Memory B cell (primary cell): ENCODE results near the gene MAPT.

ENCODE experiments used
- ATAC-seq: fragments of 150-1000 bp; cut with Tn5 transposase; 2 replicates; pipeline ENCODE4 v1.10.0; 2021; ENCODE audit warnings: low read depth, mild to moderate bottlenecking, moderate library complexity
- DNase-seq, 2 donors: peaks; one replicate each; pipeline ENCODE4 v3.0.0; 2022; ENCODE audit warnings: low spot score in 2 of 2
- H3K27ac Mint-ChIP-seq: one replicate; pipeline ENCODE4 v1.8.0; 2022; ENCODE audit warnings: mild to moderate bottlenecking, moderate library complexity, mixed read lengths
- H3K27me3 Mint-ChIP-seq: one replicate; pipeline ENCODE4 v1.8.0; 2022; ENCODE audit warnings: mixed read lengths
- H3K36me3 Mint-ChIP-seq: one replicate; pipeline ENCODE4 v1.8.0; 2022; ENCODE audit warnings: mild to moderate bottlenecking, mixed read lengths
- H3K4me1 Mint-ChIP-seq: one replicate; pipeline ENCODE4 v1.8.0; 2022; ENCODE audit warnings: mixed read lengths
- H3K4me3 Mint-ChIP-seq: one replicate; pipeline ENCODE4 v1.8.0; 2022; ENCODE audit warnings: mild to moderate bottlenecking, moderate library complexity, mixed read lengths
- H3K9me3 Mint-ChIP-seq: one replicate; pipeline ENCODE4 v1.8.0; 2022; ENCODE audit warnings: mixed read lengths

Gene MAPT

GRCh38 chr17:46042246-46042645 lies 147.9 kb downstream of the MAPT start:
- Mint-ChIP-seq H3K9me3 (no peaks in the 10 kb centered on the region), H3K4me3 (no peak overlapping the region), H3K4me1 (peaks cover 13% of the 10 kb centered on the region), H3K36me3 (peaks cover 24% of the 10 kb centered on the region), H3K27me3 (no peaks in the 10 kb centered on the region), H3K27ac (no peak overlapping the region)
- ATAC-seq (no peak), DNase-seq (no peak)

- ATAC-seq (no peak), DNase-seq (no peak)
- Mint-ChIP-seq H3K4me3 (no peak overlapping the region), H3K36me3 (peaks cover 24% of the 10 kb centered on the region), H3K27ac (peak overlapping the region; percentile 58), H3K9me3 (no peaks in the 10 kb centered on the region), H3K4me1 (peaks cover 11% of the 10 kb centered on the region), H3K27me3 (no peaks in the 10 kb centered on the region)
Observed at GRCh38 chr17:46042925-46043324, 148.6 kb downstream of the MAPT start.

GRCh38 chr17:46043606-46044005 lies 149.3 kb downstream of the MAPT start:
- Mint-ChIP-seq H3K9me3 (no peaks in the 10 kb centered on the region), H3K36me3 (peaks cover 20% of the 10 kb centered on the region), H3K27ac (peak overlapping the region; percentile 58), H3K27me3 (no peaks in the 10 kb centered on the region), H3K4me3 (no peak overlapping the region), H3K4me1 (peaks cover 9% of the 10 kb centered on the region)
- DNase-seq (no peak), ATAC-seq (no peak)

- Mint-ChIP-seq H3K9me3 (no peaks in the 10 kb centered on the region), H3K4me1 (peaks cover 9% of the 10 kb centered on the region), H3K27ac (peak overlapping the region; percentile 52), H3K36me3 (peaks cover 22% of the 10 kb centered on the region), H3K27me3 (no peaks in the 10 kb centered on the region), H3K4me3 (no peak overlapping the region)
- DNase-seq (peak in 1 of 2 donors; percentile 23), ATAC-seq (peak; percentile 76)
Observed at GRCh38 chr17:46044286-46044928, 150.1 kb downstream of the MAPT start.

GRCh38 chr17:46044989-46045388 lies 150.6 kb downstream of the MAPT start:
- DNase-seq (no peak), ATAC-seq (no peak)
- peak overlapping the region; percentile 52 for H3K27ac Mint-ChIP-seq
- peaks cover 26% of the 10 kb centered on the region for H3K36me3 Mint-ChIP-seq
- no peaks in the 10 kb centered on the region for H3K27me3 Mint-ChIP-seq
- H3K4me1 Mint-ChIP-seq = peaks cover 9% of the 10 kb centered on the region
- H3K9me3 Mint-ChIP-seq = no peaks in the 10 kb centered on the region
- no peak overlapping the region for H3K4me3 Mint-ChIP-seq

GRCh38 chr17:46045639-46046038 lies 151.3 kb downstream of the MAPT start:
- H3K36me3 Mint-ChIP-seq = peaks cover 21% of the 10 kb centered on the region
- H3K4me1 Mint-ChIP-seq = peaks cover 9% of the 10 kb centered on the region
- H3K27ac Mint-ChIP-seq = peak overlapping the region; percentile 52
- no peaks in the 10 kb centered on the region for H3K27me3 Mint-ChIP-seq
- no peaks in the 10 kb centered on the region for H3K9me3 Mint-ChIP-seq
- DNase-seq (no peak), ATAC-seq (no peak)
- no peak overlapping the region for H3K4me3 Mint-ChIP-seq

GRCh38 chr17:46046957-46047356 lies 152.6 kb downstream of the MAPT start:
- H3K36me3 Mint-ChIP-seq = peaks cover 25% of the 10 kb centered on the region
- no peaks in the 10 kb centered on the region for H3K9me3 Mint-ChIP-seq
- H3K27me3 Mint-ChIP-seq = no peaks in the 10 kb centered on the region
- no peak overlapping the region for H3K27ac Mint-ChIP-seq
- H3K4me3 Mint-ChIP-seq = no peak overlapping the region
- ATAC-seq = no peak
- DNase-seq = no peak
- peaks cover 9% of the 10 kb centered on the region for H3K4me1 Mint-ChIP-seq

- Mint-ChIP-seq H3K4me3 (no peak overlapping the region), H3K4me1 (peaks cover 9% of the 10 kb centered on the region), H3K9me3 (no peaks in the 10 kb centered on the region), H3K27ac (no peak overlapping the region), H3K36me3 (peaks cover 25% of the 10 kb centered on the region), H3K27me3 (no peaks in the 10 kb centered on the region)
- no peak for DNase-seq
- no peak for ATAC-seq
Observed at GRCh38 chr17:46047398-46047797, 153.0 kb downstream of the MAPT start.

DNA sequence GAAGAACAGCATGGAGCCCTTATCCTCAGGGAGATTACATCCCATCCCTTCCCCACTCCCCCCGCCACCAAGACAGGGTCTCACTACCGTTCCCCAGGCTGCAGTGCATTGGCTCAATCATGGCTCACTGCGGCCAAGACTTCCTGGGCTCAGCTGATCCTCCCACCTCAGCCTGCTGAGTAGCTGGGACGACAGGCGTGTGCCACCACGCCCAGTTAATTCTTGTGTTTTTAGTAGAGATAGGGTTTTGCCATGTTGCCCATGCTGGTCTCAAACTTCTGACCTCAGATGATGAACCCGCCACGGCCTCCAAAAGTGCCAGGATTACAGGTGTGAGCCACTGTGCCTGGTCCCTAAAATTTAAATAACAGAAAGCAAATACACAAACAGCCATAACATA lies 153.5 kb downstream of the MAPT start:
- no peak for ATAC-seq
- DNase-seq = no peak
- H3K27me3 Mint-ChIP-seq = no peaks in the 10 kb centered on the region
- no peak overlapping the region for H3K4me3 Mint-ChIP-seq
- peaks cover 25% of the 10 kb centered on the region for H3K36me3 Mint-ChIP-seq
- H3K27ac Mint-ChIP-seq = no peak overlapping the region
- H3K9me3 Mint-ChIP-seq = no peaks in the 10 kb centered on the region
- peaks cover 9% of the 10 kb centered on the region for H3K4me1 Mint-ChIP-seq

- Mint-ChIP-seq H3K36me3 (peaks cover 26% of the 10 kb centered on the region), H3K27me3 (no peaks in the 10 kb centered on the region), H3K27ac (no peak overlapping the region), H3K4me1 (peaks cover 10% of the 10 kb centered on the region), H3K9me3 (no peaks in the 10 kb centered on the region), H3K4me3 (no peak overlapping the region)
- ATAC-seq (no peak), DNase-seq (no peak)
Observed at GRCh38 chr17:46049656-46050055, 155.3 kb downstream of the MAPT start.

DNA sequence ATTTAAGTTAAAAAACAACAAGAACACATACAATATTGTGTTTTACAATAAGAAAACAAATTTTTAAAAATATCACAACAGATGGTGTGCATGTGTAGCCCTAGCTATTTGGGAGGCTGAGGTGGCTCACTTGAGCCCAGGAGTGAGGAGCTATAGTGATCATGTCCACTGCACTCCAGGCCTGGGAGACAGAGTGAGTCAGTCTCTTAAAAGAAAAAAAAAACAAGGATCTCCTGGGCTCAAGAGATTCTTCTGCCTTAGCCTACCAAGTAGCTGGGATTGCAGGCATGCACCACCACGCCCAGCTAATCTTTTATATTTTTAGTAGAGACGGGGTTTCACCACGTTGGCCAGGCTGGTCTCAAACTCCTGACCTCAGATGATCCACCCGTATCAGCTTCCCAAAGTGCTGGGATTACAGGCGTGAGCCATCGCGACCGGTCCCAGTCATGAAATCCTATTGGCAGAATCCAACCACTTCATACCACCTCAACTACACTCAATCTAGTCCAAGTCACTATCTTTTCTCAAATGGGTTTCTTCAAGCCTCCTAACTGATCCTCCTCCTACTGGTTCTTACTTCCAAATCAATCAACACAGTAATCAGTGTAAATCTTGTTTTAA lies 159.7 kb downstream of the MAPT start:
- peaks cover 8% of the 10 kb centered on the region for H3K4me1 Mint-ChIP-seq
- DNase-seq = no peak
- no peaks in the 10 kb centered on the region for H3K9me3 Mint-ChIP-seq
- H3K27ac Mint-ChIP-seq = peak overlapping the region; percentile 11
- no peak overlapping the region for H3K4me3 Mint-ChIP-seq
- no peak for ATAC-seq
- peaks cover 23% of the 10 kb centered on the region for H3K36me3 Mint-ChIP-seq
- no peaks in the 10 kb centered on the region for H3K27me3 Mint-ChIP-seq

GRCh38 chr17:46056800-46057304 lies 162.5 kb downstream of the MAPT start:
- DNase-seq (no peak), ATAC-seq (no peak)
- no peak overlapping the region for H3K4me3 Mint-ChIP-seq
- peaks cover 8% of the 10 kb centered on the region for H3K4me1 Mint-ChIP-seq
- H3K9me3 Mint-ChIP-seq = no peaks in the 10 kb centered on the region
- H3K36me3 Mint-ChIP-seq = peaks cover 14% of the 10 kb centered on the region
- no peak overlapping the region for H3K27ac Mint-ChIP-seq
- no peaks in the 10 kb centered on the region for H3K27me3 Mint-ChIP-seq

- ATAC-seq (no peak), DNase-seq (no peak)
- peaks cover 13% of the 10 kb centered on the region for H3K36me3 Mint-ChIP-seq
- no peak overlapping the region for H3K27ac Mint-ChIP-seq
- H3K9me3 Mint-ChIP-seq = no peaks in the 10 kb centered on the region
- H3K4me3 Mint-ChIP-seq = no peak overlapping the region
- peaks cover 8% of the 10 kb centered on the region for H3K4me1 Mint-ChIP-seq
- H3K27me3 Mint-ChIP-seq = no peaks in the 10 kb centered on the region
Observed at GRCh38 chr17:46057366-46057765, 163.0 kb downstream of the MAPT start.

DNA sequence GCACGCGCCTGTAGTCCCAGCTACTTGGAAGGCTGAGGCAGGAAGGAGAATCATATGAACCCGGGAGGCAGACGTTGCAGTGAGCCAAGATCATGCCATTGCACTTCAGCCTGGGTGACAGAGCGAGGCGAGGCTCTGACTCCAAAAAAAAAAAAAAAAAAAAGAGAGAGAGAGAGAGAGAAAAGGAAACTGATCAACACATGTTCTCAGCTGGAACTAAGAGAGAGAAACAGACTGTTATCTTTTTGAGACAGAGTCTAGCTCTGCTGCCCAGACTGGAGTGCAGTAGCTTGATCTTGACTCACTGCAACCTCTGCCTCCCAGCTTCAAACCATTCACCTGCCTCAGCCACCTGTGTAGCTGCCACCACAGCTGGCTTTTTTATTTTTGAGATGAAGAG lies 165.1 kb downstream of the MAPT start:
- no peaks in the 10 kb centered on the region for H3K27me3 Mint-ChIP-seq
- ATAC-seq = no peak
- no peaks in the 10 kb centered on the region for H3K9me3 Mint-ChIP-seq
- H3K36me3 Mint-ChIP-seq = peaks cover 13% of the 10 kb centered on the region
- H3K27ac Mint-ChIP-seq = peak overlapping the region; percentile 14
- H3K4me3 Mint-ChIP-seq = no peak overlapping the region
- DNase-seq = no peak
- peaks cover 8% of the 10 kb centered on the region for H3K4me1 Mint-ChIP-seq

- Mint-ChIP-seq H3K27me3 (no peaks in the 10 kb centered on the region), H3K36me3 (peaks cover 13% of the 10 kb centered on the region), H3K4me1 (peaks cover 8% of the 10 kb centered on the region), H3K9me3 (no peaks in the 10 kb centered on the region), H3K27ac (peak overlapping the region; percentile 65), H3K4me3 (no peak overlapping the region)
- ATAC-seq (no peak), DNase-seq (no peak)
Observed at GRCh38 chr17:46060461-46060860, 166.1 kb downstream of the MAPT start.
